ENCODE measurements around the gene GBE1. TPM values are rescaled to one million over a fixed set of nuclear protein-coding genes. Genes with fewer than 3 reads are reported as not detected.

Gene GBE1
- total RNA-seq, 2 experiments from 2014 or later: 18.0 to 21.4 TPM

GRCh38 chr3:81549831-81550230 lies 211.6 kb downstream of the GBE1 start:
- Mint-ChIP-seq H3K4me3 (no peak overlapping the region), H3K4me1 (peaks cover 7% of the 10 kb centered on the region), H3K36me3 (peaks cover 20% of the 10 kb centered on the region), H3K9me3 (ENCODE audit: low read depth) (peaks cover 2% of the 10 kb centered on the region), H3K27me3 (no peaks in the 10 kb centered on the region), H3K27ac (no peak overlapping the region)
- CTCF ChIA-PET: no interaction called here
- ATAC-seq (no peak), DNase-seq (no peak)

GRCh38 chr3:81549388-81549787 lies 212.1 kb downstream of the GBE1 start:
- CTCF ChIA-PET: no interaction called here
- H3K36me3 Mint-ChIP-seq: peaks cover 20% of the 10 kb centered on the region
- no peaks in the 10 kb centered on the region for H3K27me3 Mint-ChIP-seq
- H3K9me3 Mint-ChIP-seq (ENCODE audit: low read depth): peaks cover 2% of the 10 kb centered on the region
- ATAC-seq (no peak), DNase-seq (no peak)
- no peak overlapping the region for H3K27ac Mint-ChIP-seq
- H3K4me1 Mint-ChIP-seq: peaks cover 4% of the 10 kb centered on the region
- H3K4me3 Mint-ChIP-seq: no peak overlapping the region

GRCh38 chr3:81545572-81545971 lies 215.9 kb downstream of the GBE1 start:
- Mint-ChIP-seq H3K4me3 (no peak overlapping the region), H3K4me1 (no peaks in the 10 kb centered on the region), H3K27ac (no peak overlapping the region), H3K9me3 (ENCODE audit: low read depth) (peaks cover 2% of the 10 kb centered on the region), H3K27me3 (no peaks in the 10 kb centered on the region), H3K36me3 (peaks cover 12% of the 10 kb centered on the region)
- ATAC-seq (no peak), DNase-seq (no peak)
- CTCF ChIA-PET: no interaction called here

GRCh38 chr3:81544385-81544784 lies 217.1 kb downstream of the GBE1 start:
- CTCF ChIA-PET: no interaction called here
- no peak for ATAC-seq
- Mint-ChIP-seq H3K36me3 (peaks cover 10% of the 10 kb centered on the region), H3K27ac (no peak overlapping the region), H3K9me3 (ENCODE audit: low read depth) (no peaks in the 10 kb centered on the region), H3K4me3 (no peak overlapping the region), H3K27me3 (no peaks in the 10 kb centered on the region), H3K4me1 (no peaks in the 10 kb centered on the region)
- no peak for DNase-seq

GRCh38 chr3:81540787-81541186 lies 220.7 kb downstream of the GBE1 start:
- CTCF ChIA-PET: interaction anchor here (1.6 kb wide), 1 partner anchor 51 kb away, joined by 3 read pairs; no protein-coding TSS in a partner anchor
- no peak overlapping the region for H3K4me3 Mint-ChIP-seq
- no peaks in the 10 kb centered on the region for H3K36me3 Mint-ChIP-seq
- no peaks in the 10 kb centered on the region for H3K4me1 Mint-ChIP-seq
- no peak overlapping the region for H3K27ac Mint-ChIP-seq
- no peaks in the 10 kb centered on the region for H3K27me3 Mint-ChIP-seq
- ATAC-seq: no peak
- H3K9me3 Mint-ChIP-seq (ENCODE audit: low read depth): no peaks in the 10 kb centered on the region
- no peak for DNase-seq

- CTCF ChIA-PET: no interaction called here
- H3K36me3 Mint-ChIP-seq: peaks cover 34% of the 10 kb centered on the region
- no peak for ATAC-seq
- H3K27ac Mint-ChIP-seq: no peak overlapping the region
- no peaks in the 10 kb centered on the region for H3K4me1 Mint-ChIP-seq
- H3K27me3 Mint-ChIP-seq: no peaks in the 10 kb centered on the region
- DNase-seq: no peak
- no peak overlapping the region for H3K4me3 Mint-ChIP-seq
- H3K9me3 Mint-ChIP-seq (ENCODE audit: low read depth): peaks cover 5% of the 10 kb centered on the region
These were observed 229.6 kb downstream of the GBE1 start for GRCh38 chr3:81531846-81532245.

- no peak overlapping the region for H3K4me3 Mint-ChIP-seq
These were observed 230.2 kb downstream of the GBE1 start for GRCh38 chr3:81531263-81531662.

GRCh38 chr3:81530180-81530939 lies 231.1 kb downstream of the GBE1 start:
- CTCF ChIA-PET: no interaction called here
- peaks cover 34% of the 10 kb centered on the region for H3K36me3 Mint-ChIP-seq
- H3K27me3 Mint-ChIP-seq: no peaks in the 10 kb centered on the region
- peaks cover 7% of the 10 kb centered on the region for H3K9me3 Mint-ChIP-seq (ENCODE audit: low read depth)
- no peak for DNase-seq
- no peak for ATAC-seq
- H3K4me3 Mint-ChIP-seq: no peak overlapping the region
- H3K4me1 Mint-ChIP-seq: no peaks in the 10 kb centered on the region
- no peak overlapping the region for H3K27ac Mint-ChIP-seq

More at GRCh38 chr3:81531263-81531662, 230.2 kb downstream of the GBE1 start:
- ATAC-seq: no peak
- Mint-ChIP-seq H3K36me3 (peaks cover 34% of the 10 kb centered on the region), H3K9me3 (ENCODE audit: low read depth) (peaks cover 5% of the 10 kb centered on the region), H3K4me1 (no peaks in the 10 kb centered on the region), H3K27ac (no peak overlapping the region), H3K27me3 (no peaks in the 10 kb centered on the region)
- CTCF ChIA-PET: no interaction called here
- no peak for DNase-seq

- peaks cover 2% of the 10 kb centered on the region for H3K9me3 Mint-ChIP-seq (ENCODE audit: low read depth)
- CTCF ChIA-PET: no interaction called here
- DNase-seq (no peak), ATAC-seq (no peak)
- H3K36me3 Mint-ChIP-seq: peaks cover 2% of the 10 kb centered on the region
- no peaks in the 10 kb centered on the region for H3K4me1 Mint-ChIP-seq
- no peaks in the 10 kb centered on the region for H3K27me3 Mint-ChIP-seq
- H3K27ac Mint-ChIP-seq: no peak overlapping the region
- H3K4me3 Mint-ChIP-seq: no peak overlapping the region
These were observed 239.6 kb downstream of the GBE1 start for GRCh38 chr3:81521855-81522254.

GRCh38 chr3:81518945-81519344 lies 242.5 kb downstream of the GBE1 start:
- Mint-ChIP-seq H3K9me3 (ENCODE audit: low read depth) (no peaks in the 10 kb centered on the region), H3K4me3 (no peak overlapping the region), H3K36me3 (peaks cover 2% of the 10 kb centered on the region), H3K4me1 (no peaks in the 10 kb centered on the region), H3K27ac (no peak overlapping the region), H3K27me3 (no peaks in the 10 kb centered on the region)
- DNase-seq: no peak
- no peak for ATAC-seq
- CTCF ChIA-PET: no interaction called here

GRCh38 chr3:81516042-81516441 lies 245.4 kb downstream of the GBE1 start:
- H3K36me3 Mint-ChIP-seq: no peaks in the 10 kb centered on the region
- DNase-seq: no peak
- ATAC-seq: no peak
- CTCF ChIA-PET: interaction anchor here (1.2 kb wide), 1 partner anchor 25 kb away, joined by 4 read pairs; no protein-coding TSS in a partner anchor
- no peaks in the 10 kb centered on the region for H3K9me3 Mint-ChIP-seq (ENCODE audit: low read depth)
- no peak overlapping the region for H3K4me3 Mint-ChIP-seq
- no peak overlapping the region for H3K27ac Mint-ChIP-seq
- H3K27me3 Mint-ChIP-seq: no peaks in the 10 kb centered on the region
- H3K4me1 Mint-ChIP-seq: no peaks in the 10 kb centered on the region

GRCh38 chr3:81513591-81513990 lies 247.9 kb downstream of the GBE1 start:
- Mint-ChIP-seq H3K36me3 (no peaks in the 10 kb centered on the region), H3K27me3 (no peaks in the 10 kb centered on the region), H3K27ac (no peak overlapping the region), H3K9me3 (ENCODE audit: low read depth) (no peaks in the 10 kb centered on the region), H3K4me1 (no peaks in the 10 kb centered on the region), H3K4me3 (no peak overlapping the region)
- ATAC-seq: no peak
- DNase-seq: no peak
- CTCF ChIA-PET: no interaction called here

GRCh38 chr3:81503026-81503425 lies 258.4 kb downstream of the GBE1 start:
- Mint-ChIP-seq H3K9me3 (ENCODE audit: low read depth) (no peaks in the 10 kb centered on the region), H3K36me3 (peaks cover 3% of the 10 kb centered on the region), H3K4me1 (no peaks in the 10 kb centered on the region), H3K27me3 (no peaks in the 10 kb centered on the region), H3K27ac (no peak overlapping the region), H3K4me3 (no peak overlapping the region)
- ATAC-seq (no peak), DNase-seq (no peak)
- CTCF ChIA-PET: no interaction called here

GRCh38 chr3:81502236-81502635 lies 259.2 kb downstream of the GBE1 start:
- H3K27me3 Mint-ChIP-seq: no peaks in the 10 kb centered on the region
- CTCF ChIA-PET: interaction anchor here (1.1 kb wide), 1 partner anchor 11 kb away, joined by 8 read pairs; no protein-coding TSS in a partner anchor
- no peaks in the 10 kb centered on the region for H3K4me1 Mint-ChIP-seq
- H3K36me3 Mint-ChIP-seq: peaks cover 3% of the 10 kb centered on the region
- H3K9me3 Mint-ChIP-seq (ENCODE audit: low read depth): no peaks in the 10 kb centered on the region
- H3K4me3 Mint-ChIP-seq: no peak overlapping the region
- no peak for DNase-seq
- H3K27ac Mint-ChIP-seq: no peak overlapping the region
- ATAC-seq: no peak

Data from activated CD8-positive, alpha-beta memory T cell treated with anti-CD3 and anti-CD28 coated beads, Interleukin-2, amount 10 ng/mL, durations not matched to agents 7 days and 5 days (primary cell).